ENCODE results near the gene SORCS2. TPM values are rescaled to one million over a fixed set of nuclear protein-coding genes. Genes with fewer than 3 reads are reported as not detected.

The SORCS2 gene
- total RNA-seq, 5 donors from 2014 or later (not counting 1 experiment from before 2014, with no cell fraction given) = 0.22 TPM; not detected in 4

DNA sequence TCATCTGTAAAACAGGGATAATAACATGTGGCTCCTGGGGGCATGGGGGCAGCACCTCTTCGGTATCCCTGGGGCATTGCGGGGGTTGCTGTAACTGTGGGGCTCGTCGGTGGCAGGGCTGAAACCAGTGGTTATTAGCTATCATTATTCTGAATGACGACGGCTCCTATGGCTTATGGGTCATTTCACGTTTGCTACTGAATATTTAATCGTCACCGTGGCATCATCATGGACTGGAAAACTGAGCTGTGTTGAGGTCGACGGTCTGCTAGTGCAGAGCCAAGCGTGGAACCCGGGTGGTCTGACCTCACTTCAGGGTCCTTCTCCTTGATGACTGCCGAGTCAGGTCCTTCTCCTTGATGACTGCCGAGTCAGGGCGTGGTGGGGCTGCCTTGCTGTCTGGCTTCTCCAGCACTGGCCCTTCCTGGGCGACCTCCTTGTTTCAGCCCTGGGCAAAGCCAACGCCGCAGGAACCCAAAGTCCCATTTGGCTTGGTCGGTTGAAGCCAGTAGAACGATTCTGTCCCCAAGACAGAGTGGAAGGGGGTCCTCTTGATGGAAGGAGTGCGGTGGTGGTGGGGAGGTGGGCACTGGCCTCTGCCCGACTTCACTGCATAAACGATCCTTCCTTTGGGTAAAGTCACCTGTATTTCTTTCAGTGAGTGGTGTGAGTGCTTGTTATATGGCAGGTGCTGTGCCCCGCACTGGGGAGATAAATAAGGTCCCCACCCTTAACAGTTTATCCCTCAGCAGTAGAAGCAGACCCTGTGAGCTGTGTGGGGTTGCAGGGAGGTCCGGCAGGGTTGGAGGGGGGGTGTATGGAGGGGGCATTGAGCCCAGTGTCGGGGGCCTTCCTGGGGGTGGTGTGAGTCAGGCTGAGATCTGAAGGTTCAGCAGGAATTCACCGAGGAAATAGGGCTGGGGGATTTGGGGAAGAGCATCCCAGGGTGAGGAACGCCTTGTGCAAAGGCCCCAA, 201.6 kb downstream of the SORCS2 start:
- 80% methylated on average over 25 of the region's 29 CpGs for WGBS (ENCODE audit: insufficient coverage)
- peaks cover 6 to 30% of the 10 kb centered on the region in 2 donors for H3K27me3 Mint-ChIP-seq
- ATAC-seq (replicated peaks in 1 of 4) (no peak), DNase-seq (no peak)
- H3K36me3 Mint-ChIP-seq = no peaks in the 10 kb centered on the region
- H3K4me1 ChIP-seq (ENCODE audit: control insufficient read depth in 1 of 2, extremely low read depth in 1 of 2, insufficient read depth in 2 of 2, low read length in 2 of 2) = no peaks in the 10 kb centered on the region
- no peak overlapping the region for H3K27ac Mint-ChIP-seq
- H3K4me3 Mint-ChIP-seq = no peak overlapping the region
- no peaks in the 10 kb centered on the region for H3K4me1 Mint-ChIP-seq
- no peaks in the 10 kb centered on the region for H3K36me3 ChIP-seq (ENCODE audit: control insufficient read depth in 2 of 2, extremely low read depth in 1 of 2, insufficient read depth in 1 of 2, low read length in 1 of 2)
- POLR2A ChIA-PET = no interaction called here
- peaks cover 0 to 50% of the 10 kb centered on the region in 2 experiments for H3K27me3 ChIP-seq (replicated peaks in 1 of 2; ENCODE audit: control insufficient read depth in 2 of 2, extremely low read depth in 1 of 2, insufficient read depth in 2 of 2, low read length in 1 of 2)
- H3K9me3 Mint-ChIP-seq = no peaks in the 10 kb centered on the region
- no peak overlapping the region for H3K27ac ChIP-seq (ENCODE audit: low read length)
- CTCF ChIA-PET = no interaction called here
- no peaks in the 10 kb centered on the region for H3K9me3 ChIP-seq
- no peak overlapping the region for H3K4me3 ChIP-seq (ENCODE audit: control insufficient read depth in 1 of 2, extremely low read depth in 1 of 2, low read length in 1 of 2)

- ChIA-PET POLR2A (no interaction called here), CTCF (no interaction called here)
- Histone ChIP-seq H3K4me1 (ENCODE audit: control insufficient read depth in 1 of 2, extremely low read depth in 1 of 2, insufficient read depth in 2 of 2, low read length in 2 of 2) (no peaks in the 10 kb centered on the region), H3K36me3 (ENCODE audit: control insufficient read depth in 2 of 2, extremely low read depth in 1 of 2, insufficient read depth in 1 of 2, low read length in 1 of 2) (no peaks in the 10 kb centered on the region), H3K9me3 (no peaks in the 10 kb centered on the region), H3K27ac (ENCODE audit: low read length) (no peak overlapping the region), H3K27me3 (replicated peaks in 1 of 2; ENCODE audit: control insufficient read depth in 2 of 2, extremely low read depth in 1 of 2, insufficient read depth in 2 of 2, low read length in 1 of 2) (peaks cover 0 to 58% of the 10 kb centered on the region in 2 experiments), H3K4me3 (ENCODE audit: control insufficient read depth in 1 of 2, extremely low read depth in 1 of 2, low read length in 1 of 2) (no peak overlapping the region)
- H3K4me3 Mint-ChIP-seq = no peak overlapping the region
- H3K27me3 Mint-ChIP-seq = peaks cover 8 to 34% of the 10 kb centered on the region in 2 donors
- H3K36me3 Mint-ChIP-seq = no peaks in the 10 kb centered on the region
- no peaks in the 10 kb centered on the region for H3K9me3 Mint-ChIP-seq
- 69% methylated on average over 12 of the region's 21 CpGs for WGBS (ENCODE audit: insufficient coverage)
- no peaks in the 10 kb centered on the region for H3K4me1 Mint-ChIP-seq
- DNase-seq = no peak
- ATAC-seq (replicated peaks in 1 of 4) = no peak
- H3K27ac Mint-ChIP-seq = no peak overlapping the region
Observed at GRCh38 chr4:7394681-7395451, 202.5 kb downstream of the SORCS2 start.

DNA sequence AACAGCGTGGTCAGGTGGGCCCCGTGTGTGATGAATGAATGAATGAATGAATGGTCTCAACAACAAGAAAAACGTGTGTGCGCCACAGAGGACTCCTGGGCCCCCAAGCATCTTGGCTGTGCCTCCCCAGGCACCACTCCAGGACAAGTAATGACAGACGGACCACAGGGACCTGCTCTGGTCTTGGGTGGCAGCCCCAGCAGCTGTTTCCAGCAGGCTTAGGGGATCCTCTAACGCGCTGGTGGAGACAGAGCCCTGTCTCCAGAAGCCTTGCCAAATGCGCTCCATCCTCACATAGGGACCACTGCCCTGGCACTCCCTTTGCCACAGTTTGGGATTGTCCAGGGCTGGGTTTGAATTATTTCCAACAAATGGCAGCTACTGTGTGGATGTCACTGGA, 203.3 kb downstream of the SORCS2 start:
- H3K4me1 ChIP-seq (ENCODE audit: control insufficient read depth in 1 of 2, extremely low read depth in 1 of 2, insufficient read depth in 2 of 2, low read length in 2 of 2) = no peaks in the 10 kb centered on the region
- H3K4me1 Mint-ChIP-seq = no peaks in the 10 kb centered on the region
- ChIA-PET CTCF (no interaction called here), POLR2A (no interaction called here)
- no peak overlapping the region for H3K4me3 Mint-ChIP-seq
- WGBS (ENCODE audit: insufficient coverage) = 62% methylated on average over 7 of the region's 8 CpGs
- H3K4me3 ChIP-seq (ENCODE audit: control insufficient read depth in 1 of 2, extremely low read depth in 1 of 2, low read length in 1 of 2) = no peak overlapping the region
- no peak overlapping the region for H3K27ac Mint-ChIP-seq
- no peak for ATAC-seq (replicated peaks in 1 of 4)
- peaks cover 8 to 38% of the 10 kb centered on the region in 2 donors for H3K27me3 Mint-ChIP-seq
- H3K9me3 Mint-ChIP-seq = peaks cover 0 to 2% (median 0%) of the 10 kb centered on the region in 3 donors
- no peak overlapping the region for H3K27ac ChIP-seq (ENCODE audit: low read length)
- no peaks in the 10 kb centered on the region for H3K36me3 ChIP-seq (ENCODE audit: control insufficient read depth in 2 of 2, extremely low read depth in 1 of 2, insufficient read depth in 1 of 2, low read length in 1 of 2)
- peaks cover 0 to 58% of the 10 kb centered on the region in 2 experiments for H3K27me3 ChIP-seq (replicated peaks in 1 of 2; ENCODE audit: control insufficient read depth in 2 of 2, extremely low read depth in 1 of 2, insufficient read depth in 2 of 2, low read length in 1 of 2)
- no peaks in the 10 kb centered on the region for H3K36me3 Mint-ChIP-seq
- no peak for DNase-seq
- H3K9me3 ChIP-seq = no peaks in the 10 kb centered on the region

DNA sequence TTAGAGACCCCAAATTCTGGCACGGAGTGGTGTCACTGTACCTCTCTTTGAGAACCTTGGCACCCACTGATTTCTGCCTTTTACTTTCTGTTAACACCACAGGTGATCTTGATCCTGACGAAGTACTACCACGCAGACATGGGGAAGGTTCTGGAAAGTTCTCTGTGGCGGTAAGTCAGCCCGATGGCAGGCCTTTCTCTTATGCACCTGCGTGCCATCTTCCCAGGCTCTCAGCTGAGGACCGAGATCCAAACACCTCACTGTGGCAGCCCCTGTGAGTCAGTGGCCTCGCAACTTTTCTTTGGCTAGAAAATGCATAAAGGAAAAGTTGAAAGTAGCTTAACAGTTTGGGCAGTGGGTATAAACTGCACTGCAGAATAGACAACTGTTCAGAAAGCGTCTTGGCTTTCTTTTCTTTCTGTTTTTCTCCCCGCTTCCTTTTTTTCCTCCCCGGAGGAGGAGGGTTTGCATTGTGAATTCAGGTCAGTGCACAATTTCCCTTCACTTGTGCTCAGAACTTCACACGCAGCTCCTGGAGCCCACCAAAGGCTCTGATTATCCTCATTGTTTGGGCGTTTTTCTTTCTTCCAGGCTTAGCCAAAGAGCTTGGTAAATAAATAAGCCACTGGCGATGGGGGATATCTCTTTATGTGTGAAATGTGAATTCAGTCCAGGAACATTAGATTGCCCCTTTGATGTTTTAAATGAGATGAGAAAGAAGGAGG, 204.0 kb downstream of the SORCS2 start:
- 94% methylated on average over 3 of the region's 14 CpGs for WGBS (ENCODE audit: insufficient coverage)
- ChIA-PET POLR2A (no interaction called here), CTCF (no interaction called here)
- Mint-ChIP-seq H3K4me3 (no peak overlapping the region), H3K36me3 (no peaks in the 10 kb centered on the region), H3K9me3 (peaks cover 0 to 8% (median 0%) of the 10 kb centered on the region in 3 donors), H3K27me3 (peaks cover 12 to 43% of the 10 kb centered on the region in 2 donors), H3K27ac (no peak overlapping the region), H3K4me1 (no peaks in the 10 kb centered on the region)
- H3K36me3 ChIP-seq (ENCODE audit: control insufficient read depth in 2 of 2, extremely low read depth in 1 of 2, insufficient read depth in 1 of 2, low read length in 1 of 2) = no peaks in the 10 kb centered on the region
- H3K4me3 ChIP-seq (ENCODE audit: control insufficient read depth in 1 of 2, extremely low read depth in 1 of 2, low read length in 1 of 2) = no peak overlapping the region
- ATAC-seq (replicated peaks in 1 of 4) (no peak), DNase-seq (no peak)
- H3K27me3 ChIP-seq (replicated peaks in 1 of 2; ENCODE audit: control insufficient read depth in 2 of 2, extremely low read depth in 1 of 2, insufficient read depth in 2 of 2, low read length in 1 of 2) = peaks cover 0 to 52% of the 10 kb centered on the region in 2 experiments
- no peaks in the 10 kb centered on the region for H3K4me1 ChIP-seq (ENCODE audit: control insufficient read depth in 1 of 2, extremely low read depth in 1 of 2, insufficient read depth in 2 of 2, low read length in 2 of 2)
- H3K27ac ChIP-seq (ENCODE audit: low read length) = no peak overlapping the region
- no peaks in the 10 kb centered on the region for H3K9me3 ChIP-seq

DNA sequence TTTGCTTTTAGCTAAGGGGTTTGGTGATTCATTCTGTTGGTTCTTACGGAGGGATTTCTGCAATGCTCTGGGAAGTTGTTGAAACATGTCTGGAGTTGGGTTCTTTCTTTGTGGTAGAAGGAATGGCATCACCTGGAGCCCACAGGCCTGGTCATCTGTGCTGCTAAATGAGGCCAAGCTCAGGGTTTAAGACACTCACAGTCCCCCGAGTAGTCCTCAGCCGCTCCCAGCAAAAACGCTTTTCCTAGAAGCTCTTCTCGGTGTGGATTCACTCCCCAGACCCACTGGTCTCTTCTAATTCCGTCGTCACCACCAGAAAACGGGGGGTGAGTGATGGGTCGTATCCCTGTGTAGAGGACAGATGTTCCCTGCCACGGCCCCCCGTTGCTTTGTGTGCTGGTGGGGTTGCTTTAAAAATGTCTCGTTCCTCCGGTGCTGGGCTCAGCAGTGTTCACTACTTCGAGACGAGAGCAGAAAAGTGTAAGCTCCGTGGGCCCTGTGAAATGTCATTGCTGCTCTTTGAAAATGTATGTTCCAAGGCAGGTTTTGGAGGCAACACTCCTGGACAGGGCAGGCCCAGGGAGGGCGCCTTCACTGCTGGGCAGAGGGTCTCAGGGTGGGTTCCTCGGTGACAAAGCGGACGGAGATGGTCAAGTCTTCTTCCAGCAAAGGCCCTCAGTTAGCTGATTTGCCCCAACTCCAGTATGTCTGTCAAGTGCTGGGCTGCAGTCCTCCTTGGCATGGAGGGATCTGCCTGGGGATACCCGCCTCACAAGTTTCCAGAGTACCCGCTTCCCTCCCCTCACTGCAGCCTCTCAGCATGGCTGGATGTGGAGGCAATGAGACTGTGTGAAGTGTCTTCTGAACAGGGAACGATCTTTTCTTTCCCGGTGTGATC, 205.1 kb downstream of the SORCS2 start:
- Histone ChIP-seq H3K9me3 (no peaks in the 10 kb centered on the region), H3K27me3 (replicated peaks in 1 of 2; ENCODE audit: control insufficient read depth in 2 of 2, extremely low read depth in 1 of 2, insufficient read depth in 2 of 2, low read length in 1 of 2) (peaks cover 0 to 41% of the 10 kb centered on the region in 2 experiments), H3K4me3 (ENCODE audit: control insufficient read depth in 1 of 2, extremely low read depth in 1 of 2, low read length in 1 of 2) (no peak overlapping the region), H3K27ac (ENCODE audit: low read length) (no peak overlapping the region), H3K36me3 (ENCODE audit: control insufficient read depth in 2 of 2, extremely low read depth in 1 of 2, insufficient read depth in 1 of 2, low read length in 1 of 2) (no peaks in the 10 kb centered on the region), H3K4me1 (ENCODE audit: control insufficient read depth in 1 of 2, extremely low read depth in 1 of 2, insufficient read depth in 2 of 2, low read length in 2 of 2) (no peaks in the 10 kb centered on the region)
- peaks cover 12 to 39% of the 10 kb centered on the region in 2 donors for H3K27me3 Mint-ChIP-seq
- 81% methylated on average over 13 of the region's 24 CpGs for WGBS (ENCODE audit: insufficient coverage)
- no peak for ATAC-seq (replicated peaks in 1 of 4)
- CTCF ChIA-PET = no interaction called here
- POLR2A ChIA-PET = no interaction called here
- H3K9me3 Mint-ChIP-seq = peaks cover 0 to 8% (median 0%) of the 10 kb centered on the region in 3 donors
- no peak overlapping the region for H3K27ac Mint-ChIP-seq
- peak in 1 of 35 experiments; percentile 1 for DNase-seq
- no peak overlapping the region for H3K4me3 Mint-ChIP-seq
- H3K36me3 Mint-ChIP-seq = no peaks in the 10 kb centered on the region
- no peaks in the 10 kb centered on the region for H3K4me1 Mint-ChIP-seq
